HL-60 (cell line): ENCODE data around the gene SNTG2.

Experiments used
- DNase-seq, 2 experiments: peaks; one replicate each; pipeline ENCODE4 v3.0.0-alpha.2; 2010 to 2020; ENCODE audit warnings: low read depth in 1 of 2, low spot score in 1 of 2
- H3K27ac ChIP-seq: fragments of 250-450 bp; sonication (Bioruptor Pico); replicated peaks from 2 replicates; pipeline ENCODE4 v1.5.1; 2020; ENCODE audit warnings: mild to moderate bottlenecking, moderate library complexity
- H3K27me3 ChIP-seq: fragments of 250-450 bp; sonication (Bioruptor Pico); 2 replicates; pipeline ENCODE4 v1.5.1; 2021; ENCODE audit warnings: mild to moderate bottlenecking, moderate library complexity; ENCODE audit not compliant: insufficient read depth, poor library complexity, severe bottlenecking
- H3K4me3 ChIP-seq: replicated peaks from 2 replicates; pipeline ENCODE4 v1.5.1; 2011; ENCODE audit warnings: mild to moderate bottlenecking, control low read depth, low read length; ENCODE audit not compliant: insufficient read depth
- CTCF ChIP-seq: IDR thresholded peaks from one replicate; pipeline ENCODE4 v1.5.1; 2011; ENCODE audit warnings: low read length, control low read depth, inconsistent platforms; ENCODE audit not compliant: insufficient read depth
- GABPA ChIP-seq: IDR thresholded peaks from 2 replicates; pipeline ENCODE4 v1.6.1; 2012; ENCODE audit warnings: low read depth
- POLR2AphosphoS5 ChIP-seq: IDR thresholded peaks from 2 replicates; pipeline ENCODE4 v1.6.1; 2012; ENCODE audit warnings: low read depth
- REST ChIP-seq: IDR thresholded peaks from 2 replicates; pipeline ENCODE4 v1.6.1; 2012; ENCODE audit warnings: low read depth; ENCODE audit not compliant: insufficient replicate concordance
- SPI1 ChIP-seq: IDR thresholded peaks from 2 replicates; pipeline ENCODE4 v1.6.1; 2012; ENCODE audit warnings: low read depth, mild to moderate bottlenecking, borderline replicate concordance

SNTG2 gene

GRCh38 chr2:1246239-1246638, 295.6 kb downstream of the SNTG2 start:
- TF ChIP-seq POLR2AphosphoS5 (no peak), GABPA (no peak), SPI1 (no peak), REST (no peak)
- Histone ChIP-seq H3K27ac (no peak overlapping the region), H3K4me3 (no peak overlapping the region), H3K27me3 (no peaks in the 10 kb centered on the region)
- no peak for DNase-seq

- no peak for DNase-seq
- no peak overlapping the region for H3K4me3 ChIP-seq
- H3K27ac ChIP-seq = no peak overlapping the region
- no peaks in the 10 kb centered on the region for H3K27me3 ChIP-seq
- no peak for TF ChIP-seq CTCF
- no peak for TF ChIP-seq SPI1
- no peak for TF ChIP-seq POLR2AphosphoS5
- TF ChIP-seq GABPA = no peak
- no peak for TF ChIP-seq REST
These were observed 296.3 kb downstream of the SNTG2 start for GRCh38 chr2:1246991-1247390.

- no peak for TF ChIP-seq GABPA
- TF ChIP-seq POLR2AphosphoS5 = no peak
- TF ChIP-seq REST = no peak
- no peak for TF ChIP-seq SPI1
- TF ChIP-seq CTCF = no peak
- no peak for DNase-seq
- no peak overlapping the region for H3K27ac ChIP-seq
- no peaks in the 10 kb centered on the region for H3K27me3 ChIP-seq
- H3K4me3 ChIP-seq = no peak overlapping the region
These were observed 297.5 kb downstream of the SNTG2 start for GRCh38 chr2:1248187-1248586.
